ENCODE results near the gene CYB561.
"Not testable (repeated sequence)": the region's sequence is repeated elsewhere in the genome, so short reads cannot be mapped to it uniquely, and the experiment has no call there.

- not testable (repeated sequence) for TF ChIP-seq ELF1 (IDR thresholded peaks at IDR 0.05; ENCODE audit: borderline replicate concordance, low read depth); SIN3A (IDR thresholded peaks at IDR 0.05; ENCODE audit: low read depth); EZH2 (IDR thresholded peaks at IDR 0.05); CTCF (IDR thresholded peaks at IDR 0.05 in 2 of 3, conservative IDR thresholded peaks at IDR 0.05 in 1 of 3; ENCODE audit: borderline replicate concordance in 1 of 3, insufficient read depth in 1 of 3, low read depth in 2 of 3, low read length in 2 of 3); ZNF274 (IDR thresholded peaks at IDR 0.05; ENCODE audit: low read depth, low read length); RAD21 (IDR thresholded peaks at IDR 0.05; ENCODE audit: low read depth); POLR2A (IDR thresholded peaks at IDR 0.05; ENCODE audit: borderline replicate concordance, extremely low read depth, insufficient read depth, insufficient read length); REST (IDR thresholded peaks at IDR 0.05; ENCODE audit: low read depth); EZH2phosphoT487 (IDR thresholded peaks at IDR 0.05; ENCODE audit: borderline replicate concordance)
These were observed 22.0 kb upstream of the CYB561 start for GRCh38 chr17:63468099-63468498.

Measured in HCT116 (cell line).